ENCODE data around the gene SSRP1. TPM values are rescaled to one million over a fixed set of nuclear protein-coding genes. Genes with fewer than 3 reads are reported as not detected.

The SSRP1 gene
- polyA plus RNA-seq, 5 donors: 151 to 215 (median 166) TPM

Other genes starting within 250 kb of the SSRP1 start
- 1 to 10 TPM; 2.2 to 3.4 (median 2.9) TPM for gene LRRC55, start 153.9 kb downstream of the SSRP1 start, polyA plus RNA-seq (ENCODE audit: insufficient read depth in 1 of 5, insufficient read length in 5 of 5, low replicate concordance in 1 of 5)
- 100 to 1,000 TPM; 126 to 174 (median 152) TPM for gene APLNR, start 98.6 kb downstream of the SSRP1 start, polyA plus RNA-seq (ENCODE audit: insufficient read depth in 1 of 5, insufficient read length in 5 of 5, low replicate concordance in 1 of 5)
- gene TNKS1BP1, start 10.9 kb downstream of the SSRP1 start, polyA plus RNA-seq (ENCODE audit: insufficient read depth in 1 of 5, insufficient read length in 5 of 5, low replicate concordance in 1 of 5): 100 to 1,000 TPM; 100 to 159 (median 115) TPM
- gene P2RX3, start 2.5 kb upstream of the SSRP1 start, polyA plus RNA-seq (ENCODE audit: insufficient read depth in 1 of 5, insufficient read length in 5 of 5, low replicate concordance in 1 of 5): under 1 TPM in 4 of 5 donors, not detected in 1; 0.16 to 0.28 (median 0.23) TPM
- 1 to 10 TPM in 2 of 5 donors, under 1 TPM in 3; 0.48 to 1.5 (median 0.77) TPM for gene PRG3, start 45.3 kb upstream of the SSRP1 start, polyA plus RNA-seq (ENCODE audit: insufficient read depth in 1 of 5, insufficient read length in 5 of 5, low replicate concordance in 1 of 5)
- 1 to 10 TPM; 1.2 to 1.8 (median 1.3) TPM for gene PRG2, start 54.8 kb upstream of the SSRP1 start, polyA plus RNA-seq (ENCODE audit: insufficient read depth in 1 of 5, insufficient read length in 5 of 5, low replicate concordance in 1 of 5)
- gene SLC43A3, start 91.2 kb upstream of the SSRP1 start, polyA plus RNA-seq (ENCODE audit: insufficient read depth in 1 of 5, insufficient read length in 5 of 5, low replicate concordance in 1 of 5): 10 to 100 TPM; 36.9 to 47.7 (median 39.3) TPM
- 1 to 10 TPM; 1.3 to 4.5 (median 1.6) TPM for gene RTN4RL2, start 124.6 kb upstream of the SSRP1 start, polyA plus RNA-seq (ENCODE audit: insufficient read depth in 1 of 5, insufficient read length in 5 of 5, low replicate concordance in 1 of 5)
- gene SLC43A1, start 179.8 kb upstream of the SSRP1 start, polyA plus RNA-seq (ENCODE audit: insufficient read depth in 1 of 5, insufficient read length in 5 of 5, low replicate concordance in 1 of 5): 10 to 100 TPM; 11.6 to 18.5 (median 16.7) TPM
- gene TIMM10, start 194.9 kb upstream of the SSRP1 start, polyA plus RNA-seq (ENCODE audit: insufficient read depth in 1 of 5, insufficient read length in 5 of 5, low replicate concordance in 1 of 5): 10 to 100 TPM; 33.3 to 42.0 (median 39.0) TPM
- gene SMTNL1, start 201.7 kb upstream of the SSRP1 start, polyA plus RNA-seq (ENCODE audit: insufficient read depth in 1 of 5, insufficient read length in 5 of 5, low replicate concordance in 1 of 5): 1 to 10 TPM in 1 of 5 donors, under 1 TPM in 4; 0.48 to 9.2 (median 0.59) TPM
- 10 to 100 TPM; 59.0 to 78.7 (median 60.9) TPM for gene UBE2L6, start 231.8 kb upstream of the SSRP1 start, polyA plus RNA-seq (ENCODE audit: insufficient read depth in 1 of 5, insufficient read length in 5 of 5, low replicate concordance in 1 of 5)

All from right lung (tissue), 5 donors.